NCI-H524 treated with DMSO at 0.1 percent for 48 hours (cell line): ENCODE results near the gene MUC2.

Experiments used
- DNase-seq: peaks from one replicate; lab custom pipeline; 2025; lab: John Stamatoyannopoulos, UW

Gene MUC2

GRCh38 chr11:1087961-1088926 lies 13.6 kb downstream of the MUC2 start:
- DNase-seq: no peak

GRCh38 chr11:1088927-1089737 lies 14.5 kb downstream of the MUC2 start:
- no peak for DNase-seq

GRCh38 chr11:1089738-1090599 lies 15.3 kb downstream of the MUC2 start:
- no peak for DNase-seq

- no peak for DNase-seq
Measured at GRCh38 chr11:1090600-1091331, 16.1 kb downstream of the MUC2 start.

- no peak for DNase-seq
Measured at GRCh38 chr11:1091332-1092083, 16.8 kb downstream of the MUC2 start.

GRCh38 chr11:1092145-1092670 lies 17.5 kb downstream of the MUC2 start:
- DNase-seq: no peak

GRCh38 chr11:1092919-1093318 lies 18.2 kb downstream of the MUC2 start:
- no peak for DNase-seq

GRCh38 chr11:1099519-1100355 lies 25.1 kb downstream of the MUC2 start:
- no peak for DNase-seq

- no peak for DNase-seq
Measured at GRCh38 chr11:1100417-1101245, 26.0 kb downstream of the MUC2 start.

- DNase-seq: no peak
Measured at GRCh38 chr11:1101318-1102089, 26.8 kb downstream of the MUC2 start.

GRCh38 chr11:1102221-1102971 lies 27.7 kb downstream of the MUC2 start:
- no peak for DNase-seq

- no peak for DNase-seq
Measured at GRCh38 chr11:1102996-1103395, 28.3 kb downstream of the MUC2 start.

GRCh38 chr11:1103401-1104360 lies 29.0 kb downstream of the MUC2 start:
- no peak for DNase-seq

- DNase-seq: no peak
Measured at GRCh38 chr11:1104411-1105182, 29.9 kb downstream of the MUC2 start.

GRCh38 chr11:1105183-1105565 lies 30.5 kb downstream of the MUC2 start:
- DNase-seq: no peak
